D721Med (cell line): ENCODE results near the gene TARS3.

Source experiments
- DNase-seq: peaks from one replicate; pipeline ENCODE4 v3.0.0; 2011; ENCODE audit warnings: low spot score; ENCODE audit not compliant: insufficient read length
- FAIRE-seq: peaks from 2 replicates; lab custom pipeline; 2011; peaks lifted over from hg19 to GRCh38; lab: Jason Lieb, UNC
- TF ChIP-seq, protein P1 (sequence below): IDR thresholded peaks from 2 replicates; pipeline ENCODE4 v1.5.1; 2012; ENCODE audit warnings: mild to moderate bottlenecking, control low read depth; ENCODE audit not compliant: insufficient read depth; ENCODE audit errors: missing control alignments

The TARS3 gene

GRCh38 chr15:101667881-101668280 is 56.4 kb downstream of the TARS3 start:
- no peak for DNase-seq
- no peak for FAIRE-seq
- TF ChIP-seq, protein P1, sequence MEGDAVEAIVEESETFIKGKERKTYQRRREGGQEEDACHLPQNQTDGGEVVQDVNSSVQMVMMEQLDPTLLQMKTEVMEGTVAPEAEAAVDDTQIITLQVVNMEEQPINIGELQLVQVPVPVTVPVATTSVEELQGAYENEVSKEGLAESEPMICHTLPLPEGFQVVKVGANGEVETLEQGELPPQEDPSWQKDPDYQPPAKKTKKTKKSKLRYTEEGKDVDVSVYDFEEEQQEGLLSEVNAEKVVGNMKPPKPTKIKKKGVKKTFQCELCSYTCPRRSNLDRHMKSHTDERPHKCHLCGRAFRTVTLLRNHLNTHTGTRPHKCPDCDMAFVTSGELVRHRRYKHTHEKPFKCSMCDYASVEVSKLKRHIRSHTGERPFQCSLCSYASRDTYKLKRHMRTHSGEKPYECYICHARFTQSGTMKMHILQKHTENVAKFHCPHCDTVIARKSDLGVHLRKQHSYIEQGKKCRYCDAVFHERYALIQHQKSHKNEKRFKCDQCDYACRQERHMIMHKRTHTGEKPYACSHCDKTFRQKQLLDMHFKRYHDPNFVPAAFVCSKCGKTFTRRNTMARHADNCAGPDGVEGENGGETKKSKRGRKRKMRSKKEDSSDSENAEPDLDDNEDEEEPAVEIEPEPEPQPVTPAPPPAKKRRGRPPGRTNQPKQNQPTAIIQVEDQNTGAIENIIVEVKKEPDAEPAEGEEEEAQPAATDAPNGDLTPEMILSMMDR = no peak

GRCh38 chr15:101664303-101664913 is 59.9 kb downstream of the TARS3 start:
- FAIRE-seq (no peak), DNase-seq (no peak)
- TF ChIP-seq, protein P1 = peak; percentile 11

GRCh38 chr15:101662203-101662602 is 62.1 kb downstream of the TARS3 start:
- no peak for DNase-seq
- FAIRE-seq = no peak
- TF ChIP-seq, protein P1 = no peak

DNA sequence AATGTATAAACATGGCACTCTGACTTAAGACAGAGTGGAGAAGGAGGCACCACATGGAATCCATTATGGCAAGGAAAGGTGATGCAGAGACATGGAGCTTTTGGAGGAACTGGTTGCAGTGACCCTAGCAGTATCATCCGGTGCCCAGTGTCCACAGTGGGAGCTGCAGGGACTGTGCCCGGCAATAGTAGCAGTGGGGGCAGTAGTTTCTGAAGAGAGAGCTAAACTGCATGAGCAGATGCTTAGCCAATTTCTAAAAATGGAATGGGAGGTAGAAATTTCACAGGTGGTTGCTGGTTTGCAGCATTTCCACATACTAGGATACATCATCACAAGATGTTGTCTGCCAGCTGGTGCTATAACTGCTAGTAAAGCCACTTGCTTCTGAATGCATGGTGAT is 64.3 kb downstream of the TARS3 start:
- TF ChIP-seq, protein P1 = no peak
- FAIRE-seq (no peak), DNase-seq (no peak)

DNA sequence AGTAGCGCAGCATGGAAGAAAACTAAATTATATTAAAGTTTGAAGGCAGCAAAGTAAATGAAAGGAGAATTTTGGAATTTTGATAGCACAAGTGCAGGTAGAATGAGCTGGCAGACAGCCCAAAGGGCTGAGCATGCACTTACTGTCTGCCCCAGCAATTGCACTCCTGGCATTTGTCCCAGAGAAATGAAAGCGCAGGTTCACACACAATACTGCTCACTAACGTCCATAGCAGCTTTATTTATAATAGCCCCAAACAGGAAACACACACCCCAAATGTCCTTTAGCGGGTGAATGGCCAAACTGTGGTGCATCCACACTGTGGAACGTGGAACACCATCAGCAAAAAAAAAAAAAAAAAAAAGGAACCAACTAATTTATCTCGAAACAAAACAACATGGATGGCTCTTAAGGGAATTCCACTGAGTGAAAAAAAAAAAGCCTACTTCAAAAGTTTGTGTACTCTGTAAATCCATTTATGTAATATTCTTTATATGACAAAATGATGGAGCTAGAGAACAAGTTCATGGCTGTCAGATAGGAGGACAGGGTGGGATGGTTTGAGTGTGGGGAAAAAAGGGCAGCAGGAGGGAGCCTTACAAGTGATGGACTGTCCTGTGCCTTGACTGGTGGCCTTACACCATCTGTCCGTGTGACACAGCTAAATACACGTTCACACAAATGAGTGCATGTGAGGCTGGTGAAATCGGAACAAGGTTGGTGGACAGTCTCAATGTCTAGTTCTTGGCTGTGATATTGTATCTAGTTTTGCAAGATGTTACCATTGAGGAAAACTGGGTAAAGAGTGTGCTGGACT is 66.1 kb downstream of the TARS3 start:
- FAIRE-seq = no peak
- TF ChIP-seq, protein P1 = no peak
- DNase-seq = no peak

- TF ChIP-seq, protein P1 = no peak
- FAIRE-seq (no peak), DNase-seq (no peak)
These were observed 67.1 kb downstream of the TARS3 start for GRCh38 chr15:101657171-101657570.
